ENCODE data around the gene ZNF407. TPM values are rescaled to one million over a fixed set of nuclear protein-coding genes. Genes with fewer than 3 reads are reported as not detected.

Gene ZNF407
- total RNA-seq, 1 experiment from 2014 or later = 15.2 TPM

DNA sequence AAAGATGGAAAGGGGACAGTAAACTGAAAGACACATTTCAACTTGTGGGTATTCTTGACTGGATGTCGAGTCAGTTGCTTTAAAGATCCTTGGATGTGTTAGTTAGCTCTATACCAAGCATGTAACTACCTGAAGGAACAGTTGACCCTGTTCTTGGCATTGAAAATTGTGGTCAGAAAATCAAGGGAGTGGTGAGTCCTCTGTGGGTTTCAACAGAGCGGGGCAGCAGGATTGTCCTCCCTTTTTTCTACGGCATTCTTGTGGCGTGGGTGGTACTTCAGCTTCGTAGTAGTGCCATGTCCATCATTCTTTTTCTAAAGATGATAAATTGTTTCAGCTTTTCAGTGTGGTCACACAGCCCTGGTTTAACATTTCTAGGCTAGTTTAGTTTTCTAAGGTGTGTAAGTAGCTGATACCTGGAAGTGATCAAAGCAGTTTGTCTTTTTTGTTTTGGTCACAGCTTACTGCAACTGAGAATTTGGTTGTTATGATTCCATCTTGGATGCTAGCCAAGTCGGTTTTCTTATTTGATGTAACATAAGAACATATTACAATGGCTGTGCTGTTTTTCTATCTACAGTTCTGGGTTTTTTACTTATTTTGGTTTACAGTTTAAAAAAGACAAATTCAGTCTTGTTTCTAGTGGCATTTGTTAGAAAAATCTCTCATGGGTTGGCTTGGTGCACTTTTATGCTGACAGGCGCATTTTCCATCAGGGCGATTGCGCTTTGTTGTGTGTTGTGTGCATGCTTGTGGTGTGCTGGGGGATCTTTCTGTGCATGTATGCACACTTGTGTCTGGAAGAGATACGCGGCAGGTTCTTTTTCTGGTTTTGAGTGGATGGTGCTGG lies 84.7 kb downstream of the ZNF407 start:
- H3K36me3 ChIP-seq = 0 out of 2 replicates have a peak, but pooled peaks cover 5% of the 10 kb centered on the region
- no peak overlapping the region for H3K4me3 ChIP-seq
- H3K27ac ChIP-seq = no peak overlapping the region
- DNase-seq (ENCODE audit: low read depth in 1 of 2, low spot score in 2 of 2) = peak in 1 of 2 experiments; percentile 6
- H3K9me3 ChIP-seq (replicated peaks) = no peaks in the 10 kb centered on the region
- peaks cover 15% of the 10 kb centered on the region for H3K4me1 ChIP-seq (replicated peaks)
- H3K27me3 ChIP-seq (replicated peaks) = no peaks in the 10 kb centered on the region

GRCh38 chr18:74682991-74683297 lies 85.3 kb downstream of the ZNF407 start:
- DNase-seq (ENCODE audit: low read depth in 1 of 2, low spot score in 2 of 2) = peak in 1 of 2 experiments; percentile 22
- Histone ChIP-seq H3K4me1 (replicated peaks) (peaks cover 15% of the 10 kb centered on the region), H3K27ac (no peak overlapping the region), H3K36me3 (0 out of 2 replicates have a peak, but pooled peaks cover 5% of the 10 kb centered on the region), H3K27me3 (replicated peaks) (no peaks in the 10 kb centered on the region), H3K9me3 (replicated peaks) (no peaks in the 10 kb centered on the region), H3K4me3 (no peak overlapping the region)

DNA sequence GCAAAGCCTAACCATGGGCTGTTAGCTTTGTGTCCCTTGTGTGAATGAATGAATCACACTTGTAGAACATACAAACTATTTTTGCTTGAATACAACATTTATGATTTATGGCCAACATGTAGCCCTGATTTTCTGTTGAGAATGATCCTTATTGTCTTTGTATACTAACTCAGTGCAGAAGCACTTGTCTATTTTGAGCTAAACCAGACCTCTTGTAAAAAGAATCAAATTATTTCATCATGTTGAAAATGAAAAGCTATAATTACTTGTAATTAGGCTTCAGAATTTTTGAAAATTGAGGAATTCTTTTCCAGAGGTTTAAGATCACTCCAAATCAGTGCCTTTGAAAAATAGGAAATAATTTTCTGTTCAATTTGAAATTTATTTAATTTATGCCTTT lies 85.9 kb downstream of the ZNF407 start:
- no peaks in the 10 kb centered on the region for H3K27me3 ChIP-seq (replicated peaks)
- peaks cover 15% of the 10 kb centered on the region for H3K4me1 ChIP-seq (replicated peaks)
- no peak for DNase-seq (ENCODE audit: low read depth in 1 of 2, low spot score in 2 of 2)
- H3K9me3 ChIP-seq (replicated peaks) = no peaks in the 10 kb centered on the region
- 0 out of 2 replicates have a peak, but pooled peaks cover 5% of the 10 kb centered on the region for H3K36me3 ChIP-seq
- H3K4me3 ChIP-seq = no peak overlapping the region
- H3K27ac ChIP-seq = no peak overlapping the region

DNA sequence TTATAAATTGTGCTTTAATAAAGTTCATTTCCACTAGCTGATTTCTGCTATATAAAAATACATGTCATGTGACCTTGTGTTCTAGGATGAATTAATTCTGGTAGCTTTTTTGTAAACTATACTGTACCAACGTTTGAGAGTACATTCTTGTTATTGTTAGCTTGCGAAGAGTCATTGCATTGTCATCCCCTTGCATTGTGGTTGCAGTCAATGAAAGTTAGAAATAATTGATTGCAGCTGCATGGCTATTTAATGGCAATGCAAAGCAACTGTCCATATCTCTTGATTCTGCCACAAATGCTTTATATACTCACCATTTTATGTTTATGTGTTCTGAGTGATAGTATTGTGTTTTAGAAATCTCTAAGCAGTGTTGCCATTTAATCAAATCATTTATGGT lies 91.6 kb downstream of the ZNF407 start:
- Histone ChIP-seq H3K4me3 (no peak overlapping the region), H3K27me3 (replicated peaks) (no peaks in the 10 kb centered on the region), H3K4me1 (replicated peaks) (peaks cover 14% of the 10 kb centered on the region), H3K27ac (peak overlapping the region; percentile 42), H3K9me3 (replicated peaks) (no peaks in the 10 kb centered on the region), H3K36me3 (no peaks in the 10 kb centered on the region)
- peak in 1 of 2 experiments; percentile 75 for DNase-seq (ENCODE audit: low read depth in 1 of 2, low spot score in 2 of 2)

DNA sequence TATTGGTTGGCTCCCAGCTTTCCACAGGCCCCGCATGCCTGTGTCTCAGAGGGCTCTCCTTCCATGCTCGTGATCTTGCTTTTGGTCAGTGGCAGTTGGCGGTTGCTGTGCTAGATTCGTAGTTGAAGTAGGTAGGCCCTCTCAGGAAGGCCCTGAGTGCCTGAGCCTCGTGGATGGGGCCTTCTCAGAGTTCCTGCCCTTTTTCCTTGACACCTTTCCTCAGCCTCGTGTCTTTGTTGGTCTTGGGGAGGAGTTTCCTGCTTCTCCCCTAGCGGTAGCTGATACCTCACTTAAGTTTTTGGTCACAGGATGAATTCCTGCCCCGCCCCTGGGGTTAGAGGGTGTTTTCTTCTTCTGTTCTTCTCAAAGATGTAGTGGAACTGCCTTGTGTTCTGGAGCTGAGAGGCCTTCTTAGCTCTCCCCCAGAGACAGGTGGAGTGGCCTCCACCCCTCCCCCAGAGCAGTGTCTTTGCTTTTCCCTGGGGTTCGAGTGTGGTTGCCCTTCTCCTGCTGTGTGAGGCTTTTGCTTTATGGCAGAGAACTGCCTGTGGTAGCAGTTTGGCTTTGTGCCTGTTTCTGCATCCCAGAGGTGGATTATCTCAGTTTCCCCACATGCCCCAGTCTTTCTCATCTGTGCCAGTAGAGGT lies 94.8 kb downstream of the ZNF407 start:
- Histone ChIP-seq H3K9me3 (replicated peaks) (no peaks in the 10 kb centered on the region), H3K4me3 (no peak overlapping the region), H3K27me3 (replicated peaks) (no peaks in the 10 kb centered on the region), H3K27ac (no peak overlapping the region), H3K36me3 (no peaks in the 10 kb centered on the region), H3K4me1 (replicated peaks) (peaks cover 14% of the 10 kb centered on the region)
- DNase-seq (ENCODE audit: low read depth in 1 of 2, low spot score in 2 of 2) = no peak

DNA sequence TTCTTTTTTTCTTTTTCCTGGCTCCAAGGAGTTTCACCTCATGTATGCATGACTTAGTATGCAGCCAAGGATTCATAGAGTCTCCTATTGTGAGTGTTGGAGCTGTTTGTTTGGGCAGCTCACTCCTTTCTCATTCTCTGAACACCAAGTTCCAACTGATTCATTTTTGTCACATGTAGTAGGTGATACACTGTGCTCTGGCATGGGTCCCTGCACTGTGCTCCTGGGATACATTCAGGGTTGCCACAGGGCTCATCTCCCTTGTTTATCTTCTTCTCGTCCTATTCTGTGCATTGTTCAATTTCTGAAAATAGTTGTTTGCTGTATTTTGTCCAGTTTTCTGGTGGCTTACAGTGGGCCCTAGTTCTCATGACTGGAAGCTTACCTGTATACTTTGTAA lies 96.8 kb downstream of the ZNF407 start:
- Histone ChIP-seq H3K27me3 (replicated peaks) (no peaks in the 10 kb centered on the region), H3K27ac (no peak overlapping the region), H3K4me3 (no peak overlapping the region), H3K9me3 (replicated peaks) (no peaks in the 10 kb centered on the region), H3K36me3 (no peaks in the 10 kb centered on the region), H3K4me1 (replicated peaks) (peaks cover 6% of the 10 kb centered on the region)
- no peak for DNase-seq (ENCODE audit: low read depth in 1 of 2, low spot score in 2 of 2)

- Histone ChIP-seq H3K27me3 (replicated peaks) (no peaks in the 10 kb centered on the region), H3K4me1 (replicated peaks) (no peaks in the 10 kb centered on the region), H3K9me3 (replicated peaks) (no peaks in the 10 kb centered on the region), H3K27ac (no peak overlapping the region), H3K36me3 (no peaks in the 10 kb centered on the region), H3K4me3 (no peak overlapping the region)
- DNase-seq (ENCODE audit: low read depth in 1 of 2, low spot score in 2 of 2) = no peak
Measured at GRCh38 chr18:74695170-74695569, 97.5 kb downstream of the ZNF407 start.

DNA sequence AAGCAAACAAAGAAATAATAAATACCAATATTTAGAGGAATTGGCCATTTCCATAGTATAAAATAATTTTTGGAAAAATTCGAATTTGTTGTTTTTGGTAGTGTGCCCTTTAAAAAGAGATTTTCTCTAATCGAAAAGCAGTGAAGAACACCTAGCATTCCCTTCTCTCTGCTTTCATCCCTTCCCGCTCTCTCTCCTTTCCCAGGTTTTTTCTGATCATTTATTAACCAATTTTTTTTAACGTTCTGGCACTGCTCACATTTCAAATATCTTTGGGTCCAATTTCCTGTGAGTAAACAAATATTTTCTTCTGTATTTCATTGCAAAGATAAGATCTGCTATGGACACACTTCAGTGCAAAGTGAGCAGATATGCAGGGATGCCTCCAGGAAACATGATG lies 101.2 kb downstream of the ZNF407 start:
- Histone ChIP-seq H3K4me1 (replicated peaks) (no peaks in the 10 kb centered on the region), H3K27me3 (replicated peaks) (no peaks in the 10 kb centered on the region), H3K27ac (no peak overlapping the region), H3K9me3 (replicated peaks) (no peaks in the 10 kb centered on the region), H3K36me3 (no peaks in the 10 kb centered on the region), H3K4me3 (no peak overlapping the region)
- DNase-seq (ENCODE audit: low read depth in 1 of 2, low spot score in 2 of 2) = no peak

GRCh38 chr18:74699455-74699854 lies 101.8 kb downstream of the ZNF407 start:
- no peak overlapping the region for H3K4me3 ChIP-seq
- H3K27ac ChIP-seq = no peak overlapping the region
- no peaks in the 10 kb centered on the region for H3K36me3 ChIP-seq
- H3K4me1 ChIP-seq (replicated peaks) = no peaks in the 10 kb centered on the region
- DNase-seq (ENCODE audit: low read depth in 1 of 2, low spot score in 2 of 2) = no peak
- H3K9me3 ChIP-seq (replicated peaks) = no peaks in the 10 kb centered on the region
- H3K27me3 ChIP-seq (replicated peaks) = no peaks in the 10 kb centered on the region

DNA sequence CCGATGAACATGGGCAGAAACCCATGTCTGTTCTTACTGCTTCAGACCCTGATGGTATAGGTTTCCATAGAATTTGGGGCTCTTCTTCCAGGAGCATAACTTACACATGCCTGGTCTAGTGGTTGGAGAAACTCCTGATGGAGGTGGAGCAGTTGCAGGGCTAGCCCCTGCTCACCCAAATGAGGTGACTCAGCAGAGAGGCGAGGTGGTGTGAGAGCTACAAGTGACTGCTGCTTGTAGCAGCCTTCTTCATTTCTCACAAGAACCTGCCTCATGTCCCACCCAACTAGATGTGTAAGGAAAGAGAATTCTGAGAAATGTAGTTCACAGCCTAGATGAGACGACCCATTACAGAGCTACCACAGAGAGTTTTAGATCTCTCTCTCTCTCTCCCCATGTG lies 105.3 kb downstream of the ZNF407 start:
- Histone ChIP-seq H3K9me3 (replicated peaks) (no peaks in the 10 kb centered on the region), H3K27ac (no peak overlapping the region), H3K27me3 (replicated peaks) (no peaks in the 10 kb centered on the region), H3K4me1 (replicated peaks) (no peaks in the 10 kb centered on the region), H3K4me3 (no peak overlapping the region), H3K36me3 (no peaks in the 10 kb centered on the region)
- no peak for DNase-seq (ENCODE audit: low read depth in 1 of 2, low spot score in 2 of 2)

DNA sequence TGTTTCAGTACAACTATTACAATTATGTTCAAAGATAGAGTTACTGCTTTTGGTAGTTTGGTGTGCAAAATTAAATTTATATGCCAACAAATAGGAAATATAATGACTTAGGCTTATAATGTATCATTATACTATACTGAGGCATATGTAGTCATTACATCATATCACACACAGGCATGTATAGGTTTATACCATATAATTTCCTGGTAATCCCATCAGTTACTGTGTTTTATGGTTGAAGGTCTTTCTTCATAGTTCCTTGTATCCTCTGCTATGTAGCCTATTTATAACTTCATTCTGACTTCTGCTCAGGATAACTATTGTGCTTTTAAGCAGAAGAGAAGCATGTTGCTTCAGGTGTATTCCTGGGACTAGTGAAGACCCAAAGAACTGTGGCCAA lies 110.5 kb downstream of the ZNF407 start:
- H3K4me1 ChIP-seq (replicated peaks) = no peaks in the 10 kb centered on the region
- H3K9me3 ChIP-seq (replicated peaks) = no peaks in the 10 kb centered on the region
- no peak overlapping the region for H3K4me3 ChIP-seq
- H3K27me3 ChIP-seq (replicated peaks) = no peaks in the 10 kb centered on the region
- no peak for DNase-seq (ENCODE audit: low read depth in 1 of 2, low spot score in 2 of 2)
- H3K36me3 ChIP-seq = no peaks in the 10 kb centered on the region
- H3K27ac ChIP-seq = no peak overlapping the region

- Histone ChIP-seq H3K27ac (no peak overlapping the region), H3K9me3 (replicated peaks) (no peaks in the 10 kb centered on the region), H3K27me3 (replicated peaks) (no peaks in the 10 kb centered on the region), H3K4me3 (no peak overlapping the region), H3K4me1 (replicated peaks) (no peaks in the 10 kb centered on the region), H3K36me3 (no peaks in the 10 kb centered on the region)
- DNase-seq (ENCODE audit: low read depth in 1 of 2, low spot score in 2 of 2) = no peak
Measured at GRCh38 chr18:74709452-74709851, 111.8 kb downstream of the ZNF407 start.

DNA sequence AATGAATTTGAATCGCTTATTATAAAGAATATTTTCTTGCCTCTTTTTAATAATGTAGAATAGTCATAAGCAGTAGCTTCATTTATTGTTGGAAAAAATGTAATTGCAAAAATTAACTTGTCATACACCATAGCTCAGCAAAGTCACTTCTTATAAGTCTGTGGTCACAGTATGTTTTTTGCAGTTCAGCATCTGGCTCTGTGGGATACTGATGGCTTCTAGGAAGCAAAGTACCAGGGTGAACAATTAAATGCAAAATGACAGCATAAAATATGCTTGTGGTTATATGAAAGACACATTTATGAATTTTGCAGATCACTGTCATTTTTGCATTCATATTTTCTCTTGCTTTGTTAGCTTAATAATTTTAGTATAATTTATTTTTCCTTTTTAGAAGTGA lies 116.5 kb downstream of the ZNF407 start:
- Histone ChIP-seq H3K27me3 (replicated peaks) (no peaks in the 10 kb centered on the region), H3K4me1 (replicated peaks) (no peaks in the 10 kb centered on the region), H3K36me3 (no peaks in the 10 kb centered on the region), H3K9me3 (replicated peaks) (no peaks in the 10 kb centered on the region), H3K27ac (no peak overlapping the region), H3K4me3 (no peak overlapping the region)
- DNase-seq (ENCODE audit: low read depth in 1 of 2, low spot score in 2 of 2) = no peak

- Histone ChIP-seq H3K4me3 (no peak overlapping the region), H3K36me3 (no peaks in the 10 kb centered on the region), H3K4me1 (replicated peaks) (no peaks in the 10 kb centered on the region), H3K9me3 (replicated peaks) (no peaks in the 10 kb centered on the region), H3K27me3 (replicated peaks) (no peaks in the 10 kb centered on the region), H3K27ac (no peak overlapping the region)
- DNase-seq (ENCODE audit: low read depth in 1 of 2, low spot score in 2 of 2) = no peak
Measured at GRCh38 chr18:74714791-74715190, 117.1 kb downstream of the ZNF407 start.
